GDM1 (cell line): ENCODE measurements around the gene MESD.

Source experiments
- DNase-seq: peaks from one replicate; lab custom pipeline; 2025; lab: John Stamatoyannopoulos, UW

MESD gene

DNA sequence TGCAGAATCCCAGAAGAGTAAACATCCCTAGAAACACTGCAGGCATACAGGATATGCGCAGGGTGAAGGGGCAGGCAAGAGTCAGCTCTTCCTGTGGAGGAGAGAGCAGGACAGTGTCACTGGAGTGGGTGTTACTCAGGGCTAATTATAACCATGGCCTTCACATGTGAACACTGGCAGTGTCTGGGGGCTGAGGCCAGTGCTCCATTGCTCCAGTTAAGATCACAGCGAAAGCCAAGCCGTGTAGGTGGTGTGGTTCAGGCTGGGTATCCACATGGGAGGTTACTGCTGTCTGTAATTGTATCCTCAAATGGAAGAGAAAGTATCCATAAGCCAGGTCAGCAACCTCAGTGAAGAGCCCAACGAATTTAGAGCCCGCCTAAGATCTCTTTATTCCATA, 84.6 kb downstream of the MESD start:
- no peak for DNase-seq

DNA sequence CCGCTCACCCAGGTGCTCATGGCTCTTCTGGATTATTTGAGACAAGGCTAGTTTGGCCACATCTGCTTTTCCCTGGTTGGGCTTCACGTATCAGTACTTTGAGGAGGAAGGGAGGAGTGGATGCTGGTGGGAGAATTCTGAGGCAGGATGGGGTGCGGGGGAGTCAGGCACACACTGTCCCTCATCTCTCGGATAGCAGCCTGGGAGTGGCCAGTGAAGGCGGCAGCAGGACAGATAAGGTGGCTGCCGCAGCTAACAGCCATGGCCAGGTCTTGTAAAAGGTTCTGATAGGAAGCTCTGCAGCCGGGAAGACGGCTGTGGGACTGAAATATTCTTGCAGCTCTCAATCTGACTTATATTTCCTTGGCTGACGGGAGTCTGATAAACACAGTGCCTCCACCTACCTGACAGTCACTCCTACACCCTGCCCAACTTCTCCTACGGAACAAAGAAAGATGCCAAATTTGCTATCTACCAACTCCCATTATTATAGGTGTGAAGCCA, 87.3 kb downstream of the MESD start:
- no peak for DNase-seq

DNA sequence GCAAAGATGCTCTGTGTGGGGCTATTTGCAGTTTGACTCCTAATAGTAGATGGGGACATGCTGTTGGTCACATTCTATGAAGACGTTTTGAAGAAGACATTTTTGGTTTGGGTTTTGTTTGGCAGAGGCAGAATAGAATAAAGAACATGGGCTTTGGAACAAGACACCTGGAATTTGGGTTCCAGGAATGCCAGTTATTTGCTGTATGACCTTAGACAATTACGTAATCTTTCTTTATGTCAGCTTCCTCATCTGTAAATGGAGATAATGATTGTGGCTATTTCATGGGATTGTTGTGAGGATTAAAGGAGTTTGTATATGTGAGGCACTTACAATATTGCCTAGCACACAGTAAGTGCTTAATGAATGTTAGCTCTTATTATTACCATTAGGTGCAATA, 91.6 kb downstream of the MESD start:
- no peak for DNase-seq
